HuH-7.5 (cell line): ENCODE measurements around the gene GANC.

ENCODE experiments used
- DNase-seq: peaks from one replicate; pipeline ENCODE4 v3.0.0; 2011; ENCODE audit warnings: low spot score

The GANC gene

GRCh38 chr15:42348083-42348482, 75.1 kb downstream of the GANC start:
- no peak for DNase-seq

- no peak for DNase-seq
Measured at GRCh38 chr15:42349186-42349585, 76.2 kb downstream of the GANC start.

GRCh38 chr15:42352401-42352800, 79.4 kb downstream of the GANC start:
- DNase-seq, result no peak

GRCh38 chr15:42353061-42353460, 80.1 kb downstream of the GANC start:
- DNase-seq, result no peak

GRCh38 chr15:42354824-42355223, 81.8 kb downstream of the GANC start:
- no peak for DNase-seq

GRCh38 chr15:42355291-42355690, 82.3 kb downstream of the GANC start:
- DNase-seq, result no peak

GRCh38 chr15:42356851-42357250, 83.8 kb downstream of the GANC start:
- no peak for DNase-seq

- no peak for DNase-seq
Measured at GRCh38 chr15:42358141-42358540, 85.1 kb downstream of the GANC start.

- DNase-seq, result no peak
Measured at GRCh38 chr15:42359249-42359648, 86.2 kb downstream of the GANC start, which contains the start of gene CAPN3. Gene CAPN3, plus strand, starts transcription at chr15:42359501. Its CDS starts 305 bp downstream, at chr15:42359806.

- no peak for DNase-seq
Measured at GRCh38 chr15:42359985-42360384, 87.0 kb downstream of the GANC start.

GRCh38 chr15:42360535-42361112, 87.6 kb downstream of the GANC start:
- DNase-seq, result no peak

- DNase-seq, result no peak
Measured at GRCh38 chr15:42363487-42363886, 90.5 kb downstream of the GANC start.

GRCh38 chr15:42363942-42364341, 90.9 kb downstream of the GANC start:
- no peak for DNase-seq

- DNase-seq, result no peak
Measured at GRCh38 chr15:42364529-42364928, 91.5 kb downstream of the GANC start.

GRCh38 chr15:42365921-42366550, 93.0 kb downstream of the GANC start:
- no peak for DNase-seq

GRCh38 chr15:42367041-42367440, 94.0 kb downstream of the GANC start:
- DNase-seq, result no peak

- no peak for DNase-seq
Measured at GRCh38 chr15:42368096-42368495, 95.1 kb downstream of the GANC start.

- DNase-seq, result no peak
Measured at GRCh38 chr15:42371096-42371495, 98.1 kb downstream of the GANC start.

GRCh38 chr15:42373274-42373673, 100.3 kb downstream of the GANC start:
- DNase-seq, result no peak

GRCh38 chr15:42373936-42374335, 100.9 kb downstream of the GANC start:
- DNase-seq, result no peak

GRCh38 chr15:42374810-42375209, 101.8 kb downstream of the GANC start:
- DNase-seq, result no peak

- no peak for DNase-seq
Measured at GRCh38 chr15:42375252-42375651, 102.3 kb downstream of the GANC start.

GRCh38 chr15:42375941-42376340, 102.9 kb downstream of the GANC start:
- no peak for DNase-seq

- DNase-seq, result no peak
Measured at GRCh38 chr15:42378011-42378410, 105.0 kb downstream of the GANC start.
